GM04504 (cell line): Measurements from ENCODE around the gene POLR2J.

ENCODE experiments used
- DNase-seq: peaks from one replicate; pipeline ENCODE4 v3.0.0-alpha.2; 2012; ENCODE audit warnings: low read depth

Gene POLR2J

DNA sequence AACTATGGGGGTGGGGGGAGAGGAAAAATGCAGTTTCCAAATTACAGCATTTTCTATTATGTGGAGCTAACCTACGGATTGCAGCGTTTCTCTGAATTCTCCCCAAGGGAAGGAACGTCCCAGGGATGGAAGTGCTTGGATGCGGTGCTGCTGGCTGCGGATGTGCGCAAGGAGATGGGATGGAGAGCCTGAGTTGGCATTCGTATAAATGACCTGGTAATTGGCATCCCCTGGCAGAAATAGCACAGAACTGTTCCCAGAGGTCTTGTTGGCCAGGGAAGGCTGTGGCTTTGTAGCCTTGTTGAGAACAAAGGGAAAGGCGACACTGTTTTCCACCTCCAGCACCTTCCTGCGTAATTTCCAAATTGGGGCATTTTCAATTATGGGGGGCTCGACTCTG is 42.6 kb downstream of the POLR2J start:
- no peak for DNase-seq

DNA sequence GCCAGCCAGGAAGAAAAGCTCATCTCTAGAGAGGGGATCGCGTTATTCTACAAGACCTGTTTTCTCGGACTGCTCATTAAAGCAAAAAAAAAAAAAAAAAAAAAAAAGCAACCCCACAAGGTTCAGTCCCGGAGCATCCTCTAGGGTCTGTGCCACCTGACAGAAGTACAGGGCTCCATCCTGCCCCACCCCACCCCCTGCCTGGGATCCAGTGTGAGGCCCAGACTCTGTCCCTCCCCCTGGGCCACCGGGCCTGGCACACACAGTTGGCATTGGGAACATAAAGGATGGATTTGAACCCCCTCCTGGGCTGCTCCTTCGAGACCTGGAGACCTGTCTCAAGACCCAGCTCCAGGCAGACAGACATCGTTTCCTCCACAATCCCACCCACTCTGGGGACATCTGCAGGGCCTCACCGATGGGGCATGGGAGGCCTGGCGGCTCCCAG is 44.7 kb downstream of the POLR2J start:
- DNase-seq, result no peak

DNA sequence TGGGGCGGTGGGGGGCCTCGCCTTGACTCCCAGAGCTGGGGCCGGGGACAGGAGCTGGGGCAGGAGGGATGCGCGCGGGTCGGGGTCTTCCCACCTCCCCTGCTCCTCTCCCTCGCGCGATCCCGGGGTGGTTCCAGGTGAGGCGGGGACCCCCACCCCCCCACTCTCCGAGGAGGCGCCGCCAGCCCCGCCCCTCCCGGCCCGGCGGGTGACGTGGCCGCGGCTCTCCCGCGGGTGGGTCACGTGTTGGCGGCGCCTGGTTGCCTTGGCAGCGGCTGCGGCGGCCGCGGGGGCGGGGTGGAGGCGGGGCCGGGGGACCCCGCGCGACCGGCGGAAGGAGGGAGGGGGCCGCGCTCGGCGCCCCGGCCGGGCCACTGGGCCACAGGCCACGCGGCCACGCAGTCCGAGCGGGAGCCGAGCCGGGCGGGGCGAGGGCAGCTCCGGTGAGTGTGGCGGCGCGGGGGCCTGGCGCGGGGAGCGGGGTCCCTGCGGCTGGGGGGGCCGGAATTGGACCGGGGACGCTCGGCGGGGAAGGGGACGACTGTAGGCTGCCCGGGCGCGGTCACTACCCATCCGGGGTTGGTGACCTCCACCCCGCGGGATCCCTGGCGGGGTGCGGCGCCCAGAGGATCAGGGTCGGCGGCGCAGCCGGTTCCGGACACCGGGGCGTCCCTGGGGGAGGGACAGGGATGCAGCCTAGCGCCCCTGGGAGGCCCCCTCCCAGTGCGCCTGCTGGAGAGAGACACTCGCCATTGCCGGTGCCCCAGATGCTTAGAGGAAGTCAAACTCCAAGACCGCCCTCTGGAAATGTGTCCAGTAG is 45.3 kb downstream of the POLR2J start, which contains the start of gene ORAI2:
ORAI2 (plus strand) TSS at position 357 of the 820 bp plus-strand sequence. CDS start 5,382 bp downstream, outside the sequence.
- DNase-seq, result no peak

DNA sequence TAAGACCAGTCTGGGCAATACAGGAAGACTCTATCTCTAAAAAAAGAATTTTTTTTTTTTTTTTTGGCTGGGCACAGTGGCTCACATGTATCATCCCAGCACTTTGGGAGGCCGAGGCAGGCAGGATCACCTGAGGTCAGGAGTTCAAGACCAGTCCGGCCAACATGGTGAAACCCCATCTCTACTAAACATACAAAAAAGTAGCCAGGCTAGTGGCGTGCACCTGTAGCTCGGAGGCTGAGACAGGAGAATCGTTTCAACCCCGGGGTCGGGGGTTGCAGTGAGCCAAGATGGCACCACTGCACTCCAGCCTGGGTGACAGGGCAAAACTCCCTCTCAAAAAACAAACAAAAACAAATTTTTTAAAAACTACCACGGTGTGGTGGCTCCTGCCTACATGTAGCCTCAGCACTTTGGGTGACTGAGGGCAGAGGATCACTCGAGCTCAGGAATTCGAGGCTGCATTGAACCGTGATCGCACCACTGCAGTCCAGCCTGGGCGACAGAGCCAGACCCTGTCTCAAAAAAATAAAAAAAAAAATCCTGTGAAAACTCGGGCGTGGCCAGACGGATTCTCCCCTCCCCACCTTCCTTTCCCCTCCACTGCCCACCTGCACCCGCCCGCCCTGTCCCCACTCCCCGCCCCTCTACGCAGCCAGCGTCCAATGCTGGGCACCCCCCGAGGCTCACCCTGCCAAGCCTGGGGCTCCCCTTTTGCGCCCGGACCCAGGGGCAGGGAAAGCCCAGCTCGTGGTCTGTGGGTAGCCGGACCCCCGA is 46.1 kb downstream of the POLR2J start:
- no peak for DNase-seq

DNA sequence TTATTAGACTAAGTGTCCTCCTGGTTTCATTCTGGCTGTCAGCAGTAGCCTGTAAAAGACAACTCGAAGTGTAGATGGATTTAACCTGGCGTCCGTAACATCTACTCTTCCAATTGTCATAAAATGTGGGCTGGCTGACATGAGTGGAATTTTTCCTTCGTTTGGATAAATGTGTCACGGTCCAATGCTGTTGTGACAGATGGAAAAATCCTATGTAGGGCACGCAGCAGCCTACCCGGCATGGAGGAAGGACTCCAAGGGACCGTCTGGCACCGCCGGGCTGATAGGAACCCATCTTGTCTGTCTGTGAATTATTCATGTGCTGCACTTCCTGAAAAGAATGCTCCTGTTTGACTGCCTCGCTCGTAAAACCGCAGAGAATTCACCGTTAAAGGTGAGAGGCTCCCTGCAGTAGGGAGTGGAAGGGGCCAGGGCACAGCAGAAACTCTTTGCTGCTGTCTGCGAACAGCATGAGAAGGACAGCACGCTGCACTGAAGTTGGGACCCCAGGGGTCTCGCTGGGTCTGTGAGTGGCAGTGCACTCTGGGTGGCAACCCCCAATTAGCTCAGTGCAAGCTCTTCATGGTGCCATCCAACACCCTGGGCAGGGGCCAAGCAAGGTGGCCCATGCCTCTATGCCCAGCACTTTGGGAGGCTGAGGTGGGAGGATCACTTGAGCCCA is 47.0 kb downstream of the POLR2J start:
- no peak for DNase-seq

DNA sequence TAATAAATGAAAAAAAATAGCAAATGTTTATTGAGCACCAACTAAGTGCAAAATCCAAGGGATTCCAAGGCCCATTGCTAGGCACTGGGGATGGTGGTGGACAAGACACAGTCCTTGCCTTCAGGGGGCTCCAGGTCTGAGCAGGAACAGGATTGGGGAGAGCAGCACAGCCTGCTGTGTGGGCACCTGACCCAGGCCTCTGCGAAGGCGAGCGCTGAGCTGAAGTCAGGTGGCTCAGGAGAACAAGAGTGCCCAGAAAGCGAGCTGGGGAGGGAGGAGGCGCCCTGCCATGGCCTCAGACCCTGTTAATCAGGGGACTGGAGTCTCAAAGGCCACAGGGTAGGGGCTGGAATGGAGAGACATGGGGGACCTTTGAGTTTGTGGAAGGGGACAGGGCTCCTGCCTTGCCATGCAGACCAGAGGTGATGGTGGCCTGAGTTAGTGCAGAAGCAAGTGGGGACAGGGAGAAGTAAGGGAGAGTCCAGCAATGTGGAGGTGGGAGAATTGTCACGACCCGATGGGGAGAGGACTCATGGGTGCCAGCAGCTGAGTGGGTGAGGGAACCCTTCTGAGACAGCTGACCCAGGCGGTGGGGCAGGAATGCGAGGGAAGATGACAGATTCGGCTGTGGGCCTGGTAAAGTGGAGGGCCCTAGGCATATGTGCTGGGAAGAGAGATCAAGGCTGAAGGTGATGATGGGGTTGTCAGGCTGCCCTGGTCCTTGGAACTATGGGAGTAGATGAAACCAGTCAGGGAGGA is 49.4 kb downstream of the POLR2J start:
- DNase-seq, result no peak

DNA sequence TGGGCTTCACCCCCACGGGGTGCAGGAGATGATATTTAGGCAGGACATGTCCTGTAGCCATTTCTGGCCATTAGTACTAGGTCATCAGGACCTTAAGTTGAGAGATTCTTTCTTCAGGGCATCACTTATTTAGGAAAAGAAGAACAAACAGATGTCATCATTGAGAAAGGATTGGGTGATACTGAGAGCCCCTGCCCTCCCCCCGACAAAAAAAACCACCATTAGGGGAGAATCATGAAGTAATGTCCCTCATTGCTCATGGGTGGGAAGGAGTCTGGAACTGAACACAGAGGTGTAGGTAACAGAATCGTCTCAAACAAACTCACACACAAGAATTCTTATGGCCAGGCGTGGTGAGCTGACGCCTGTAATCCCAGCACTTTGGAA is 51.7 kb downstream of the POLR2J start:
- DNase-seq, result no peak

DNA sequence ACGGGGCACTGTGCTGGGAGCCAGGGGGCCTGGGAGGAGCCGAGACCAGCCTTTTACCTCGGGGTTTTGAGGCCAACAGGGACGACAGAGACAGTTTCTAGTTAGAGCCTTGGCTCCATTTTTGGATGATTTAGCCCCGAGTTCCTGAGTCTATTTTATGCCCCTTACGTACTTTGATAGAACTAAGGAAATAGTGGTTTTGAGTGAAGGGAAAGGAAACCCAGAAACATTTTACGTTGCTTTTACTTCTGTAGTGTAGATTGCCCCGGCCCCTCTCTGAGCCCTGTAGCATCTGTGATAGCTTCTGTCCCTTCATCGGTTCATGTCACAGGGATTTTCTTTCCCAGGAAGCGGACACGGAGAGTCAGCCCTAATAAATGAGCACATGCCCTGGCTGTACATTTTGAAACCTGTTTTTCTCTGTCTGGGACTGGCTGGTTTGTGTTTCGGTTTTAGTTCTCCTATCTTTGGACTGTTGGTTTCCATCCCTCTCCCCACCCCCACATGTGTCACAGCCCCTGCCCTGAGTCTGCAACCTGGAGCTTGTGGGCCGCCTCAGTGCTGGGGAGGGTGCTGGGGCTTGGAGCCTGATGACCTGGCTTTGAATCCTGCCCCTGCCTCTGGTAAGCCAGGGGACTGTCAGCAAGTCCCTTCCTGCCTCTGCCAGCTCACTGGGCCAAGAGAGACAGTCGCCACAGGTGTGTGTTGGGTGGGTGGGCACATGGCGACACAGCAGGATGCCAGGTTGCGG is 52.3 kb downstream of the POLR2J start:
- no peak for DNase-seq

DNA sequence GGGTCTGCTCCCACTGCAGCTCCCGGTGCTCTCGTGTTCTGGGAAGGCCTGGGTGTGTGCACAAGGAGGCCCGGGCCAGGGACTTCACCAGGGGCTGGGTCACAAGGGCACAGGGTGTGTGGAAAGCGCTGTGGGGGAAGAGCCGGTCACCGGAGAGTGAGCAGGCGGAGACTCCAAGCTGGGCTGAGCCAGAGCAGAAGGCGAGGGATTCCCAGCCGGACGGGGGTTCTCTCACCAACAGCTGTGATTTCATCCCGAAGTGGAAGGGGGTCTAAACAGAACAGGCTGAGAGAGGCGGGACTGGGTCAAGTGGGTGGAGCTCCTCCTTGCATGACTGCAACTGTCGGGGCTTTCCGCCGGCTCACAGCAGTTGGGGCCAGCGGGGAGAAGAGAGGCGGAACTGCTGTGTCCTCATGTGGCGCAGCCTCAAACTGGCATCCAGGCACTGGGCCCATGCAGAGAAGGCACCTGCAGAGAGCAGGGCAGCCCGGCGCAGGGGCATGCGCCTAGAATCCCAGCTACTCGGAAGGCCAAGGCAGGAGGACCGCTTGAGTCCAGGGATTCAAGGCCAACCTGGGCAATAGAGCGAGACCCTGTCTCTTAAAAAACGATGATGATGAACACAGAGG is 53.0 kb downstream of the POLR2J start:
- no peak for DNase-seq

DNA sequence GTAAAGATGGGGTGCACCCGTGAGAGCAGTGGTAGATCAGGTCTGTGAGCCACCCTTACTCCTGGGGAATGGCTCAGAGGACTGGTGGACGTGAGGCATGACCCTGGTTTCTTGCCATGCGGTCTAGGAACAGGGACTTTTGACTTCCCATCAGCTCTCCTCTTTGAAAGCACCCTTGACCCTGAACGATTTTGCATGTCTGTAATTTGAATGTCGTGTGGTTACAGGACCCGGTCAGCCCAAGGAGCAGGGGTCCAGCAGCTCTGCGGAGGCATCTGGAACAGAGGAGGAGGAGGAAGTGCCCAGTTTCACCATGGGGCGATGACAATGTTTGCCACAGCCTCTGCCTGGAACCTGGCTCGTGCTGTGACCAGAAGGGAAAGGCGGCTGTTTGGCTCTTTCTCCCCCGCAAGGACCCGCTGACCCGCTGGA is 53.9 kb downstream of the POLR2J start:
- DNase-seq, result no peak

DNA sequence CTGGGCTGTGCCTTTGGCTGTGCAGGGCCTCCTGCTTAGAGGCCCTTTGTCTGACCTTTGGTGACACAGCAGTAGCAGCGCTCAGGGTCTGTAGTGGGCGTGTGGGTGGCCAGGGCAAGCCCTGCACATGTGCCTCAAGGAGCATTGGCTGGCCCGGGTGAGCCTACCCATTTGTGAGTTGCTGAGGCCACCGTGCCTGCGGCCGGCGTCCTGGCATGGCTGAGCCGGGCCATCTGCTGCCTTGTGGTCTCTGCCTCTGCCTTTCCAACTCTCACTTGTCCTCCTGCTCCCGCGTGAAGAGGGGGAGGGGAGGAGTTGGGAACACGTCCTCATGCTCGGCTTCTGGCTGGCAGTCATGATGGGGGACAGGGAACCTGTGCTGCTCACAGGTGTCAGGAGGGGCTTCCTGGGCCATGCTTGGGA is 54.6 kb downstream of the POLR2J start:
- DNase-seq, result no peak
